ENCODE results near the gene PRDM15.

DNA sequence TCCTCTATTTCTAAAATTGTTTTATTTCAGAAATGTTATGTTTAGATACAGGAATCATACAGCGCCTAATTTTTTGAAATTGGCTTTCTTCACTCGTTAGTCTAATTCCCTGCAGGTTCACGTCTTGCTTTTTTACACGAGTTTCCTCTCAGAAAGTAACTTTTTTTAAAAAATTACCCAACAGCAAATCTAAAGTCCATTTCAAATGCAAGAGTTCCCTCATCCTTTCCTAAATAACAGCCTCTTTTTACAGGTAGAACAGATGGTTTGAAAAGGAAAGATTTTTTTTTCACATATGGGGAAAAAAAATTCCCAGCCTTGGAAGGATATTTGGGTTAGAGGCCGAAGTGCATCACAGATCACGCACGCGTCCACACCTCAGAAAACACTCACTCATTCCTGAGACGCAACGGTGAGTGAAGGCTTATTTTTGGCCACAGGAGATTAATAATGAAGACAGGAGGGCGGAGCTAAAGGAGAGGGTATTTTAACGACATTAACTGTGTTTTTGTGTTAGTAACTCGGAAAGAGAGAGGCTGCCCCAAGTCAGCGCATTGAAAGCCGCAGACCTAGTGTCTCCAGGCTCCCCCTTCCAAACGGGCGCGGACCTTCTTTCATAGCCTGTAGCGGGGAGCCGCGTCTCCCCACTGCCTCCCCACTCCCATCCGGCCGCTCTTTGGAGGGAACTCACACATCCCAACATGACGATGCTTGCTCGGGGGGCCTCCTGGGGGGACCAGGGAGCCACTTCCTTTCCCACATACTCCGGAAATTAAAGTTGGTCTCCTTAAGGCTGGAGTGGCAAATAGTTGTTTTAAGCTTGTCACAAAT lies 111.3 kb downstream of the PRDM15 start:
- TF ChIP-seq TAF1 (IDR thresholded peaks at IDR 0.05; ENCODE audit: low read depth, low read length) (no peak), POLR2A (IDR thresholded peaks at IDR 0.05; ENCODE audit: low read depth, low read length) (no peak), POLR2AphosphoS5 (IDR thresholded peaks at IDR 0.05; ENCODE audit: low read depth, low read length) (no peak), SPI1 (IDR thresholded peaks at IDR 0.05; ENCODE audit: low read depth, low read length) (no peak), PAX5 (IDR thresholded peaks at IDR 0.05; ENCODE audit: insufficient read depth, low read length, severe bottlenecking) (no peak), POU2F2 (IDR thresholded peaks at IDR 0.05; ENCODE audit: low read depth, low read length) (no peak)

All from GM12891 (cell line).